ENCODE results near the gene WNK1.
"Not testable (repeated sequence)": the region's sequence is repeated elsewhere in the genome, so short reads cannot be mapped to it uniquely, and the experiment has no call there.

The WNK1 gene

DNA sequence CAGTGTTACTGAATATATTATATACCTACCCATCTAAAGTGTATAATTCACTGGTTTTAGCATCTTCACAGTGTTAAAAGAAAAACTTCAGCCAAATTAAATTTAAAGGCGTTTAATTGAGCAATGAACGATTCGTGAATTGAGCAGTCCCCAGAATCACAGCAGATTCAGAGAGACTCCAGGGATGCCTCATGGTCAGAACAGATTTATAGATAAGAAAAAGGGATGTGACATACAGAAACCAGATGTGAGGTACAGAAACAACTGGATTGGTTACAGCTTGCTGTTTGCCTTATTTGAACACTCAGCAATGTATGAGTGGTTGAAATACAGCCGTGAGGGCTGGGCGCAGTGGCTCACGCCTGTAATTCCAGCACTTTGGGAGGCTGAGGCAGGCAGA lies 84.6 kb downstream of the WNK1 start:
- Histone ChIP-seq H3K27ac (ENCODE audit: low read depth in 2 of 2, low read length in 2 of 2) (no peak overlapping the region), H3K9ac (ENCODE audit: low read depth in 1 of 2, low read length in 2 of 2) (no peak overlapping the region), H3K4me3 (ENCODE audit: low read length in 2 of 2) (no peak overlapping the region), H3K4me1 (ENCODE audit: control insufficient read depth in 2 of 2, insufficient read depth in 2 of 2, low read length in 2 of 2) (no peaks in the 10 kb centered on the region), H3K36me3 (ENCODE audit: control insufficient read depth in 2 of 2, insufficient read depth in 2 of 2, low read length in 2 of 2) (peaks cover 6 to 7% of the 10 kb centered on the region in 2 donors), H3K27me3 (ENCODE audit: control insufficient read depth in 2 of 2, insufficient read depth in 2 of 2, low read length in 2 of 2) (no peaks in the 10 kb centered on the region), H3K9me3 (ENCODE audit: control insufficient read depth in 2 of 2, low read length in 2 of 2) (no peaks in the 10 kb centered on the region)

DNA sequence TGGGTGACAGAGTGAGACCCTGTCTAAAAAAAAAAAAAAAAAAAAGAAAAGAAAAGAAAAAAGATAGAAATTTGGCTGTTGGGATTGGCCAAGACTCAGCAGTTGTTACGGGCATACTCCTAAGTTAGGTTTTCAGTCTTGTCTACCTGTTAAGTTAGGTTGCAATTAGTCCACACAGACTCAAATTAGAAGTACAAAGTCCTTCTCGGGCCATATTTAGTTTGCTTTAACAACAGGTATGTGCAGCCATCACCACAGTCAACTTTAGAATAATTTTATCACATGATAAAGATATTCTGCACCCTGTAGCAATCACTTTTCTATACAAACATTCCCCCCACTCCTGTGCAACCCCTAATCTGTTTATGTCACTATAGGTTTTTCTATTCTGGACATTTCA lies 85.2 kb downstream of the WNK1 start:
- Histone ChIP-seq H3K9me3 (ENCODE audit: control insufficient read depth in 2 of 2, low read length in 2 of 2) (no peaks in the 10 kb centered on the region), H3K9ac (ENCODE audit: low read depth in 1 of 2, low read length in 2 of 2) (no peak overlapping the region), H3K4me1 (ENCODE audit: control insufficient read depth in 2 of 2, insufficient read depth in 2 of 2, low read length in 2 of 2) (no peaks in the 10 kb centered on the region), H3K36me3 (ENCODE audit: control insufficient read depth in 2 of 2, insufficient read depth in 2 of 2, low read length in 2 of 2) (peaks cover 6 to 7% of the 10 kb centered on the region in 2 donors), H3K27me3 (ENCODE audit: control insufficient read depth in 2 of 2, insufficient read depth in 2 of 2, low read length in 2 of 2) (no peaks in the 10 kb centered on the region), H3K4me3 (ENCODE audit: low read length in 2 of 2) (no peak overlapping the region), H3K27ac (ENCODE audit: low read depth in 2 of 2, low read length in 2 of 2) (no peak overlapping the region)

DNA sequence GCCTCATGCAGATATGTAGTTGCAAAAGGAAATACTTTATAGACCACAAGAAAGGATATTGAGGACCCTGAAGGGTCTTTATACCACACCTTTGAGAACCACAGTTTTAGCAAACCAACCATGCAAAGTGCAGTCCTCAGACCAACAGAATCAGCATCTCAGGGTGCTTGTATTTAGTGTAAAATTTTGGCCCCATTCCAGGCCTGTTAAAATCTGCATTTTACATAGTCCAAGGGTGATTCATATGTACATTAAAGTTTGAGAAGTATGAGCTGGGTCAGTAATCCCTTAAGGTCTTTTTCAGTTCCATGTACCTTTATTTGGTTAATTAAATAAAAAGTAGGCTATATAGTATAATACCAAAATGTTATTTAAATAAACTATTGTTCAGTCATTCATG lies 91.2 kb downstream of the WNK1 start:
- no peaks in the 10 kb centered on the region for H3K4me1 ChIP-seq (ENCODE audit: control insufficient read depth in 2 of 2, insufficient read depth in 2 of 2, low read length in 2 of 2)
- no peaks in the 10 kb centered on the region for H3K9me3 ChIP-seq (ENCODE audit: control insufficient read depth in 2 of 2, low read length in 2 of 2)

GRCh38 chr12:846421-846820 lies 94.0 kb downstream of the WNK1 start:
- Histone ChIP-seq H3K9me3 (ENCODE audit: control insufficient read depth in 2 of 2, low read length in 2 of 2) (no peaks in the 10 kb centered on the region), H3K27ac (ENCODE audit: low read depth in 2 of 2, low read length in 2 of 2) (no peak overlapping the region), H3K4me3 (ENCODE audit: low read length in 2 of 2) (no peak overlapping the region), H3K27me3 (ENCODE audit: control insufficient read depth in 2 of 2, insufficient read depth in 2 of 2, low read length in 2 of 2) (no peaks in the 10 kb centered on the region), H3K36me3 (ENCODE audit: control insufficient read depth in 2 of 2, insufficient read depth in 2 of 2, low read length in 2 of 2) (no peaks in the 10 kb centered on the region), H3K4me1 (ENCODE audit: control insufficient read depth in 2 of 2, insufficient read depth in 2 of 2, low read length in 2 of 2) (no peaks in the 10 kb centered on the region), H3K9ac (ENCODE audit: low read depth in 1 of 2, low read length in 2 of 2) (no peak overlapping the region)

More for the DNA sequence above, 91.2 kb downstream of the WNK1 start:
- Histone ChIP-seq H3K4me3 (ENCODE audit: low read length in 2 of 2) (no peak overlapping the region), H3K9ac (ENCODE audit: low read depth in 1 of 2, low read length in 2 of 2) (no peak overlapping the region), H3K36me3 (ENCODE audit: control insufficient read depth in 2 of 2, insufficient read depth in 2 of 2, low read length in 2 of 2) (no peaks in the 10 kb centered on the region), H3K27ac (ENCODE audit: low read depth in 2 of 2, low read length in 2 of 2) (no peak overlapping the region), H3K27me3 (ENCODE audit: control insufficient read depth in 2 of 2, insufficient read depth in 2 of 2, low read length in 2 of 2) (no peaks in the 10 kb centered on the region)

DNA sequence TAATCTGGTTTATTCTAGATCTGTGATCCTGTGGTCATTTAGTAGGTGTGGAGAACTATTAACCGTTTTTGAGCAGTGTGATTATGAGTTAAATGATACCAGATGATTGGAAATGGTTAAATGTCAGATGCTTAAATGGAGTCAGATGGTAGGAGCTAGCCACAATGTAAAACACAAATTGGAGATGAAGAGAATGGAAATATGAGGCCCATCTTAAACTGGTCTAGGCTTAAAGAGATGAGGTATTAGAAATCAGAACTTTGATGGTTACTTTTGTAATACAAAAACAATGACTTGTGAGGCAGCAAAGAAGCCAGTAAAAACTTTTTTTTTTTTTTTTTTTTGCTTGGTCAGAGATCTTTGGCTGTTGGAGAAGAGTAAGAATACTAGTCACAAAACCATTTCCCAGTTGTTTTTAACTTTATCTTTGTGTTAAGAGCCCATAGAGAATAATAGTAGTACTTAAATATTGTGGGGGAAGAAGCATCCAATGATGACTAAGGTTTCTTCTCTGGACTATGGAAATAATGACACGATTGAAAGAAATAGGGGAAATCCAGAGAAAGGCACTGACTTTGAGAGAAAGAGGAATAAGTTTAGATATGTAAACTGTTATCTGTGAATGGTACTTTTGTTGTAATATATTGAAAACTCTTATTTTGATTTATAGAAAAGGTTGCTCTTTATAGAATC lies 95.9 kb downstream of the WNK1 start:
- no peaks in the 10 kb centered on the region for H3K4me1 ChIP-seq (ENCODE audit: control insufficient read depth in 2 of 2, insufficient read depth in 2 of 2, low read length in 2 of 2)
- no peak overlapping the region for H3K9ac ChIP-seq (ENCODE audit: low read depth in 1 of 2, low read length in 2 of 2)
- H3K27ac ChIP-seq (ENCODE audit: low read depth in 2 of 2, low read length in 2 of 2): no peak overlapping the region
- no peak overlapping the region for H3K4me3 ChIP-seq (ENCODE audit: low read length in 2 of 2)
- H3K36me3 ChIP-seq (ENCODE audit: control insufficient read depth in 2 of 2, insufficient read depth in 2 of 2, low read length in 2 of 2): no peaks in the 10 kb centered on the region
- H3K9me3 ChIP-seq (ENCODE audit: control insufficient read depth in 2 of 2, low read length in 2 of 2): no peaks in the 10 kb centered on the region
- H3K27me3 ChIP-seq (ENCODE audit: control insufficient read depth in 2 of 2, insufficient read depth in 2 of 2, low read length in 2 of 2): no peaks in the 10 kb centered on the region

DNA sequence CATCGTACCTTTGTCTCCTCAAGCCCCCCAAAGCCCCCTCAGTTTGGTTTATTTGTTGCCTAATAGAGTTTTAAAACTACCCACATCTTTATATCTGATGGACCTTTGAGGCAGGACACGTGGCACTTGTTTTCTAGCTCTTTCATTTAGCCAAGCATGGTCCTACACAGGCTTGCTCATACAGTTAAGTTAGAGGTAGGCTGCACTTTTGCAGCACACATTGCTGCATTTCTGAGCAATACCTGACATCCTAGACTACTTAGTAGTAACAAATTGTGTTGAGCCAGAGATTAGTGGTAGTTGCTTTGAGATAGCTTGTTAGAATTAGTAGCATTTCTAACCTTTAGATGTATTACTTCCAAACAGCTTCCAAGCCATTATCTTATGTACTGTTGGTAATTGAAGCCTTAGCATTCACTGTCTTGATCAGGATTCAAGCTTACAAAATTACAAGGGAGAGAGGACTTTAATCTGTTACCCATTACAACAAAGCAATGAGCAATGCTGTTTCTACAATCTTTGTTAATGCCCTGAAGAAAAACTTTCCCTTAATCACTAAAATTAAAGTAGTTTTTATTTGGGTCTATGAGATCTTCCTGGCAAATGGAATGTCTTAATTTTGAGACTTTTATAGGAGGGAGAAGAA lies 96.6 kb downstream of the WNK1 start:
- no peaks in the 10 kb centered on the region for H3K9me3 ChIP-seq (ENCODE audit: control insufficient read depth in 2 of 2, low read length in 2 of 2)
- no peaks in the 10 kb centered on the region for H3K36me3 ChIP-seq (ENCODE audit: control insufficient read depth in 2 of 2, insufficient read depth in 2 of 2, low read length in 2 of 2)
- H3K9ac ChIP-seq (ENCODE audit: low read depth in 1 of 2, low read length in 2 of 2): no peak overlapping the region
- no peak overlapping the region for H3K4me3 ChIP-seq (ENCODE audit: low read length in 2 of 2)
- H3K4me1 ChIP-seq (ENCODE audit: control insufficient read depth in 2 of 2, insufficient read depth in 2 of 2, low read length in 2 of 2): no peaks in the 10 kb centered on the region
- H3K27me3 ChIP-seq (ENCODE audit: control insufficient read depth in 2 of 2, insufficient read depth in 2 of 2, low read length in 2 of 2): no peaks in the 10 kb centered on the region
- no peak overlapping the region for H3K27ac ChIP-seq (ENCODE audit: low read depth in 2 of 2, low read length in 2 of 2)

DNA sequence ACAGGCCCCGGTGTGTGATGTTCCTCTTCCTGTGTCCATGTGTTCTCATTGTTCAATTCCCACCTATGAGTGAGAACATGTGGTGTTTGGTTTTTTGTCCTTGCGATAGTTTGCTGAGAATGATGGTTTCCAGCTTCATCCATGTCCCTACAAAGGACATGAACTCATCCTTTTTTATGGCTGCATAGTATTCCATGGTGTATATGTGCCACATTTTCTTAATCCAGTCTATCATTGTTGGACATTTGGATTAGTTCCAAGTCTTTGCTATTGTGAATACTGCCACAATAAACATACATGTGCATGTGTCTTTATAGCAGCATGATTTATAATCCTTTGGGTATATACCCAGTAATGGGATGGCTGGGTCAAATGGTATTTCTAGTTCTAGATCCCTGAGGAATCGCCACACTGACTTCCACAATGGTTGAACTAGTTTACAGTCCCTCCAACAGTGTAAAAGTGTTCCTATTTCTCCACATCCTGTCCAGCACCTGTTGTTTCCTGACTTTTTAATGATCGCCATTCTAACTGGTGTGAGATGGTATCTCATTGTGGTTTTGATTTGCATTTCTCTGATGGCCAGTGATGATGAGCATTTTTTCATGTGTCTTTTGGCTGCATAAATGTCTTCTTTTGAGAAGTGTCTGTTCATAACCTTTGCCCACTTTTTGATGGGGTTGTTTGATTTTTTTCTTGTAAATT lies 97.5 kb downstream of the WNK1 start:
- not testable (repeated sequence) for H3K9me3 ChIP-seq (ENCODE audit: control insufficient read depth in 2 of 2, low read length in 2 of 2); H3K36me3 ChIP-seq (ENCODE audit: control insufficient read depth in 2 of 2, insufficient read depth in 2 of 2, low read length in 2 of 2); H3K9ac ChIP-seq (ENCODE audit: low read depth in 1 of 2, low read length in 2 of 2); H3K27me3 ChIP-seq (ENCODE audit: control insufficient read depth in 2 of 2, insufficient read depth in 2 of 2, low read length in 2 of 2); H3K27ac ChIP-seq (ENCODE audit: low read depth in 2 of 2, low read length in 2 of 2); H3K4me1 ChIP-seq (ENCODE audit: control insufficient read depth in 2 of 2, insufficient read depth in 2 of 2, low read length in 2 of 2); H3K4me3 ChIP-seq (ENCODE audit: low read length in 2 of 2)

GRCh38 chr12:851343-851742 lies 99.0 kb downstream of the WNK1 start:
- Histone ChIP-seq H3K27ac (ENCODE audit: low read depth in 2 of 2, low read length in 2 of 2) (no peak overlapping the region), H3K9ac (ENCODE audit: low read depth in 1 of 2, low read length in 2 of 2) (no peak overlapping the region), H3K4me1 (ENCODE audit: control insufficient read depth in 2 of 2, insufficient read depth in 2 of 2, low read length in 2 of 2) (no peaks in the 10 kb centered on the region), H3K36me3 (ENCODE audit: control insufficient read depth in 2 of 2, insufficient read depth in 2 of 2, low read length in 2 of 2) (no peaks in the 10 kb centered on the region), H3K27me3 (ENCODE audit: control insufficient read depth in 2 of 2, insufficient read depth in 2 of 2, low read length in 2 of 2) (no peaks in the 10 kb centered on the region), H3K4me3 (ENCODE audit: low read length in 2 of 2) (no peak overlapping the region), H3K9me3 (ENCODE audit: control insufficient read depth in 2 of 2, low read length in 2 of 2) (no peaks in the 10 kb centered on the region)

GRCh38 chr12:851913-852312 lies 99.5 kb downstream of the WNK1 start:
- H3K4me1 ChIP-seq (ENCODE audit: control insufficient read depth in 2 of 2, insufficient read depth in 2 of 2, low read length in 2 of 2): no peaks in the 10 kb centered on the region
- H3K4me3 ChIP-seq (ENCODE audit: low read length in 2 of 2): no peak overlapping the region
- no peaks in the 10 kb centered on the region for H3K36me3 ChIP-seq (ENCODE audit: control insufficient read depth in 2 of 2, insufficient read depth in 2 of 2, low read length in 2 of 2)
- no peaks in the 10 kb centered on the region for H3K27me3 ChIP-seq (ENCODE audit: control insufficient read depth in 2 of 2, insufficient read depth in 2 of 2, low read length in 2 of 2)
- H3K9ac ChIP-seq (ENCODE audit: low read depth in 1 of 2, low read length in 2 of 2): no peak overlapping the region
- H3K27ac ChIP-seq (ENCODE audit: low read depth in 2 of 2, low read length in 2 of 2): no peak overlapping the region
- no peaks in the 10 kb centered on the region for H3K9me3 ChIP-seq (ENCODE audit: control insufficient read depth in 2 of 2, low read length in 2 of 2)

DNA sequence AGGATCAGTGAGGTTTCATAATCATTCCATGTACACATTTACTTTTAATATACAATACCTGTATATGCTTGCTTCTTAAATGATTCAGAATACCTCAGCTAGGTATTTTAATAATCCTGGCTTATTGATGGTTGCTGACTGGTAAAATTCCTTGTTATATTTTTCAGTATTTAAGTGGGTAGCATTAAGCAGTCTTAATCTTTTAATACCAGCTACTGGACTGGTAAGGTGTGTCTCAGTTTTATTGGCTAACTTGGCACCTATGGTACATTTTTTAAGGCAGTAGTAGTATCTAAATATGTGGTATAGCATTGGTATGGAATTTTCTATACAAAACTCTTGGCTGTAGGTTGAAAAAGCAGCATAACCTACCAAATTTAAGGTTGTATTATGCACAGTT lies 100.5 kb downstream of the WNK1 start:
- H3K4me1 ChIP-seq (ENCODE audit: control insufficient read depth in 2 of 2, insufficient read depth in 2 of 2, low read length in 2 of 2): no peaks in the 10 kb centered on the region
- H3K27me3 ChIP-seq (ENCODE audit: control insufficient read depth in 2 of 2, insufficient read depth in 2 of 2, low read length in 2 of 2): no peaks in the 10 kb centered on the region
- H3K36me3 ChIP-seq (ENCODE audit: control insufficient read depth in 2 of 2, insufficient read depth in 2 of 2, low read length in 2 of 2): peaks cover 0 to 8% of the 10 kb centered on the region in 2 donors
- no peaks in the 10 kb centered on the region for H3K9me3 ChIP-seq (ENCODE audit: control insufficient read depth in 2 of 2, low read length in 2 of 2)
- no peak overlapping the region for H3K27ac ChIP-seq (ENCODE audit: low read depth in 2 of 2, low read length in 2 of 2)
- H3K9ac ChIP-seq (ENCODE audit: low read depth in 1 of 2, low read length in 2 of 2): no peak overlapping the region
- no peak overlapping the region for H3K4me3 ChIP-seq (ENCODE audit: low read length in 2 of 2)
